Progenitor cell of endocrine pancreas (in vitro differentiated cells): Measurements from ENCODE around the gene FNDC3B. TPM values are rescaled to one million over a fixed set of nuclear protein-coding genes. Genes with fewer than 3 reads are reported as not detected.
"Not testable (repeated sequence)": the region's sequence is repeated elsewhere in the genome, so short reads cannot be mapped to it uniquely, and the experiment has no call there.

Experiments
- DNase-seq: peaks from one replicate; pipeline ENCODE4 v3.0.0; 2021; ENCODE audit warnings: low spot score; ENCODE audit not compliant: unreplicated experiment
- H3K27ac Mint-ChIP-seq: 2 replicates; pipeline ENCODE4 v1.8.0; 2021; ENCODE audit warnings: mild to moderate bottlenecking, moderate library complexity, mixed read lengths
- H3K27me3 Mint-ChIP-seq: 2 replicates; pipeline ENCODE4 v1.8.0; 2021; ENCODE audit warnings: mixed read lengths
- H3K36me3 Mint-ChIP-seq: 2 replicates; pipeline ENCODE4 v1.8.0; 2022; ENCODE audit warnings: mixed read lengths; ENCODE audit not compliant: insufficient read depth
- H3K4me1 Mint-ChIP-seq: 2 replicates; pipeline ENCODE4 v1.8.0; 2021; ENCODE audit warnings: low read depth, mixed read lengths
- H3K4me3 Mint-ChIP-seq: 2 replicates; pipeline ENCODE4 v1.8.0; 2021; ENCODE audit warnings: low read depth, mild to moderate bottlenecking, moderate library complexity, mixed read lengths
- H3K9me3 Mint-ChIP-seq: 2 replicates; pipeline ENCODE4 v1.8.0; 2021; ENCODE audit warnings: low read depth, mixed read lengths
- CTCF ChIP-seq: fragments of 200-600 bp; sonication (generic); IDR thresholded peaks from one replicate; pipeline ENCODE4 v1.5.0; 2021; ENCODE audit warnings: antibody characterized with exemption, mild to moderate bottlenecking; ENCODE audit not compliant: unreplicated experiment
- total RNA-seq: library from RNA; stranded (reverse); gene quantifications from 2 replicates; pipeline ENCODE4 v1.2.1, GENCODE V29; 2021

FNDC3B gene
- total RNA-seq, 1 donor from 2014 or later: 158 TPM

GRCh38 chr3:172087602-172088580, 48.5 kb downstream of the FNDC3B start:
- no peak for DNase-seq
- Mint-ChIP-seq H3K9me3 (peaks cover 8% of the 10 kb centered on the region), H3K4me3 (no peak overlapping the region), H3K36me3 (peaks cover 19% of the 10 kb centered on the region), H3K27me3 (no peaks in the 10 kb centered on the region), H3K27ac (peak overlapping the region; percentile 85), H3K4me1 (peaks cover 30% of the 10 kb centered on the region)
- no peak for TF ChIP-seq CTCF

- no peak for TF ChIP-seq CTCF
- Mint-ChIP-seq H3K27me3 (no peaks in the 10 kb centered on the region), H3K4me3 (no peak overlapping the region), H3K27ac (no peak overlapping the region), H3K4me1 (peaks cover 30% of the 10 kb centered on the region), H3K36me3 (peaks cover 11% of the 10 kb centered on the region), H3K9me3 (peaks cover 3% of the 10 kb centered on the region)
- DNase-seq: no peak
These were observed 49.9 kb downstream of the FNDC3B start for GRCh38 chr3:172089250-172089649.

- Mint-ChIP-seq H3K9me3 (peaks cover 3% of the 10 kb centered on the region), H3K27ac (no peak overlapping the region), H3K4me1 (peaks cover 35% of the 10 kb centered on the region), H3K4me3 (no peak overlapping the region), H3K36me3 (peaks cover 8% of the 10 kb centered on the region), H3K27me3 (no peaks in the 10 kb centered on the region)
- TF ChIP-seq CTCF: no peak
- DNase-seq: no peak
These were observed 50.7 kb downstream of the FNDC3B start for GRCh38 chr3:172090035-172090434.

- DNase-seq: no peak
- Mint-ChIP-seq H3K4me1 (peaks cover 48% of the 10 kb centered on the region), H3K27ac (no peak overlapping the region), H3K27me3 (no peaks in the 10 kb centered on the region), H3K36me3 (peaks cover 6% of the 10 kb centered on the region), H3K9me3 (peaks cover 3% of the 10 kb centered on the region), H3K4me3 (no peak overlapping the region)
- no peak for TF ChIP-seq CTCF
These were observed 53.3 kb downstream of the FNDC3B start for GRCh38 chr3:172092658-172093057.

- not testable (repeated sequence) for H3K9me3 Mint-ChIP-seq
These were observed 54.4 kb downstream of the FNDC3B start for GRCh38 chr3:172093581-172094443.

More at GRCh38 chr3:172093581-172094443, 54.4 kb downstream of the FNDC3B start:
- not testable (repeated sequence) for H3K4me3 Mint-ChIP-seq, DNase-seq, H3K27ac Mint-ChIP-seq, H3K36me3 Mint-ChIP-seq, H3K27me3 Mint-ChIP-seq
- H3K4me1 Mint-ChIP-seq: peaks cover 55% of the 10 kb centered on the region
